HepG2 (cell line): ENCODE measurements around the gene SERPINB6.

ENCODE experiments used
- ASH2L ChIP-seq: fragments of 300-600, 200-600 bp; sonication (generic); IDR thresholded peaks from 2 replicates; pipeline ENCODE4 v1.7.0; 2017; ENCODE audit warnings: low read depth, mild to moderate bottlenecking, moderate library complexity, mixed read lengths, low read length; ENCODE audit not compliant: insufficient read length
- ATF7-NPFF ChIP-seq: sonication (generic); formaldehyde crosslinking; IDR thresholded peaks from 2 replicates; pipeline ENCODE4 v1.8.1; 2023; ENCODE audit warnings: mild to moderate bottlenecking, low read depth, missing genetic modification reagents, moderate library complexity
- CEBPG ChIP-seq: IDR thresholded peaks from 2 replicates; pipeline ENCODE4 v1.6.1; 2016
- CREM ChIP-seq, 2 experiments: sonication (generic) in 1 of 2; formaldehyde crosslinking in 1 of 2; IDR thresholded peaks; 2 replicates each; pipeline versions ENCODE4 v1.4.0 to v1.6.1; 2016 to 2020; ENCODE audit warnings: antibody characterized with exemption in 1 of 2, mild to moderate bottlenecking in 1 of 2, missing genetic modification reagents in 1 of 2
- CTCF ChIP-seq: sonication (generic); formaldehyde crosslinking; IDR thresholded peaks from 2 replicates; pipeline ENCODE4 v1.5.0; 2020; ENCODE audit warnings: mild to moderate bottlenecking, missing genetic modification reagents, moderate library complexity
- EP300 ChIP-seq, 3 experiments: sonication (generic) in 1 of 3; formaldehyde crosslinking in 1 of 3; IDR thresholded peaks; 2 replicates each; pipeline versions ENCODE4 v1.5.1 to v1.6.1; 2011 to 2020; ENCODE audit warnings: low read depth in 2 of 3, low read length in 2 of 3, borderline replicate concordance in 1 of 3, improper control_type of control experiment in 1 of 3, mild to moderate bottlenecking in 1 of 3, missing genetic modification reagents in 1 of 3, moderate library complexity in 1 of 3
- POLR2A ChIP-seq, 2 experiments: IDR thresholded peaks; 2 replicates each; pipeline ENCODE4 v1.6.1; 2011; ENCODE audit warnings: low read depth in 2 of 2, low read length in 2 of 2, mild to moderate bottlenecking in 1 of 2, moderate library complexity in 1 of 2; ENCODE audit not compliant: insufficient read depth in 1 of 2
- SAP130 ChIP-seq: IDR thresholded peaks from 2 replicates; pipeline ENCODE4 v1.6.1; 2016; ENCODE audit warnings: low read depth
- TSC22D2 ChIP-seq: sonication (generic); formaldehyde crosslinking; IDR thresholded peaks from 2 replicates; pipeline ENCODE4 v1.5.1; 2020; ENCODE audit warnings: missing genetic modification reagents, mild to moderate bottlenecking, borderline replicate concordance
- ZNF12 ChIP-seq: sonication (generic); formaldehyde crosslinking; IDR thresholded peaks from 2 replicates; pipeline ENCODE4 v1.5.0; 2020; ENCODE audit warnings: missing genetic modification reagents
- ZNF615 ChIP-seq: sonication (generic); formaldehyde crosslinking; IDR thresholded peaks from 2 replicates; pipeline ENCODE4 v1.5.0; 2020; ENCODE audit warnings: mild to moderate bottlenecking, missing genetic modification reagents, borderline replicate concordance
- ZSCAN31 ChIP-seq: sonication (generic); formaldehyde crosslinking; IDR thresholded peaks from 2 replicates; pipeline ENCODE4 v1.5.0; 2020; ENCODE audit warnings: low read depth, mild to moderate bottlenecking, missing genetic modification reagents
- TF ChIP-seq, protein P1 (sequence below): sonication (generic); formaldehyde crosslinking; IDR thresholded peaks from 2 replicates; pipeline ENCODE4 v1.4.0; 2020; ENCODE audit warnings: missing genetic modification reagents, borderline replicate concordance

DNA sequence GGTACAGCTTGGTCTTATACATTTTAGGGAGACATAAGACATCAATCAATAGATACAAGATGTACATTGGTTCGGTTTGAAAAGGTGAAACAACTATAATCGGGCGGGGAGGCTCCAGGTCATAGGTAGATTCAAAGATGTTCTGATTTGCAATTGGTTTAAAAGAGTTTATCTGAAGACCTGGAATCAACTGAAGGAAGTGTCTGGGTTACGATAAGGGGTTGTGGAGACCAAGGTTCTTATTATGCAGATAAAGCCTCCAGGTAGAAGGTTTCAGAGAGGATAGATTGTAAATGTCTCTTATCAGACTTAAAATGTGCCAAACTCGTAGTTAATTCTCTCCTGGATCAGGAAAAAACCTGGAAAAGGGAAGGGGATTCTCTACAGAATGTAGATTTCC, 5.9 kb upstream of the SERPINB6 start:
- TF ChIP-seq CTCF (no peak), TSC22D2 (CRISPR knock-in tag) (no peak), POLR2A (IDR thresholded peaks at IDR 0.05; ENCODE audit: insufficient read depth in 1 of 2, low read depth in 2 of 2, low read length in 2 of 2) (no peak), SAP130 (CRISPR knock-in tag) (no peak), ASH2L (no peak), EP300 (IDR thresholded peaks at IDR 0.05; ENCODE audit: low read depth in 2 of 2, low read length in 2 of 2) (no peak), EP300 (CRISPR knock-in tag; IDR thresholded peaks at IDR 0.05; ENCODE audit: borderline replicate concordance) (no peak), ZSCAN31 (CRISPR knock-in tag) (no peak), CEBPG (CRISPR knock-in tag) (no peak), ZNF615 (no peak), ATF7-NPFF (CRISPR knock-in tag) (no peak), CREM (IDR thresholded peaks at IDR 0.05) (no peak), CREM (CRISPR knock-in tag; IDR thresholded peaks at IDR 0.05) (no peak), ZNF12 (CRISPR knock-in tag) (no peak)
- TF ChIP-seq, protein P1, sequence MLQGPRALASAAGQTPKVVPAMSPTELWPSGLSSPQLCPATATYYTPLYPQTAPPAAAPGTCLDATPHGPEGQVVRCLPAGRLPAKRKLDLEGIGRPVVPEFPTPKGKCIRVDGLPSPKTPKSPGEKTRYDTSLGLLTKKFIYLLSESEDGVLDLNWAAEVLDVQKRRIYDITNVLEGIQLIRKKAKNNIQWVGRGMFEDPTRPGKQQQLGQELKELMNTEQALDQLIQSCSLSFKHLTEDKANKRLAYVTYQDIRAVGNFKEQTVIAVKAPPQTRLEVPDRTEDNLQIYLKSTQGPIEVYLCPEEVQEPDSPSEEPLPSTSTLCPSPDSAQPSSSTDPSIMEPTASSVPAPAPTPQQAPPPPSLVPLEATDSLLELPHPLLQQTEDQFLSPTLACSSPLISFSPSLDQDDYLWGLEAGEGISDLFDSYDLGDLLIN (CRISPR knock-in tag) = no peak
